Stimulated activated CD4-positive, alpha-beta T cell treated with anti-CD3 and anti-CD28 coated beads, Interleukin-4, amount 100 ng/mL, for 24 hours (primary cell): Measurements from ENCODE around the gene HSH2D.

ENCODE experiments used
- DNase-seq: peaks from one replicate; pipeline ENCODE4 v3.0.0-alpha.2; 2020

Gene HSH2D

DNA sequence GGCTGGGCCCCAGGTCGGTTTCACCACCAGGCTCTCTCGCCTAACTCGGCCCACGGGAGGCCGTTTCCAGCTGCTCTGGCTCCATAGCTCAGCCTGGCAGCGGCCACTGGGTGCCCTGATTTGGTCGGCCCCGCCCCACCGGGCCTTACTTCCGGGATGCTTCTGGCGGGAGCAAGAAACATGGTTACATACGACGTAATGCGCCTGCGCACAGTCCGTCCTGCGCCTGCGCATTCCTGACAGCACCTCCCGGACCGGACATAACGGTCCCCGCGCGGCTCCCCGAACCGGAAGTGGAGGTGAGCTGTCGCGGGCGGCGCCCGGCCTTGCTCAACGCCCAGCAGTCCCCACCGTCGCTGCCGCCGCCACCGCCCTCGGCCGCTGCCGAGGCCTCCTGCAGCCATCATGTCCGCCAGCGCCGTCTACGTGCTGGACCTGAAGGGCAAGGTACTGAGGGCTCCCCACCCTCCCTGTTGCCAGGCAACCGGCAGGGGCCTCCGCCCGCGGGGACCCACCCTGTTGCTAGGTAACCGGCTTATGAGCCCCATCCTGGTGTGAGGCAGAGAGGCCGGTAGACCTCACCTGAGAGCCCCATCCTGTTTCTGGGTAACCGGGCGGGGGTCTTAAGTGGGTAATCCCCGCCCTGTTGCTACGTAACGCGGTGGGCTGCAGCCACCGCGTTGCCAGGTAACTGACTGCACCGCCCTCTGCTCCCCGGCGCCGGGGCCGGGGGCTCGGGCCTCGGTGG, 54.3 kb downstream of the HSH2D start, which contains the start of gene AP1M1:
Gene AP1M1, plus strand, starts transcription at position 290 of the 748 bp plus-strand sequence. Its CDS starts 116 bp downstream, at position 406.
- DNase-seq = peak; percentile 98

DNA sequence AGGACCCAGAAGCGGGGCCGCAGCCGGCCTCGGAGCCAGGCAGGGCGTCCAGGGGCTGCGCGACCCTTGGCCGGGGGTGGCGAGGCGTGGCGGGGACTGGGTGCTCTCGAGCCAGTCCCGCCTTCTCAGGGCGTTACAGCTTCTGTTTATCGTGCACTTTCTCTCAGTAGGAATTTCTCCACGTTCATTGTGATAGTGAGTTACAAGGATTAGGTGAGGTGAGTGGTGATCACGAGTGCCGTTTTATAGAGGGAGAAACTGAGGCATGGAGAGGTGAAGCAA, 54.8 kb downstream of the HSH2D start:
- DNase-seq = no peak

DNA sequence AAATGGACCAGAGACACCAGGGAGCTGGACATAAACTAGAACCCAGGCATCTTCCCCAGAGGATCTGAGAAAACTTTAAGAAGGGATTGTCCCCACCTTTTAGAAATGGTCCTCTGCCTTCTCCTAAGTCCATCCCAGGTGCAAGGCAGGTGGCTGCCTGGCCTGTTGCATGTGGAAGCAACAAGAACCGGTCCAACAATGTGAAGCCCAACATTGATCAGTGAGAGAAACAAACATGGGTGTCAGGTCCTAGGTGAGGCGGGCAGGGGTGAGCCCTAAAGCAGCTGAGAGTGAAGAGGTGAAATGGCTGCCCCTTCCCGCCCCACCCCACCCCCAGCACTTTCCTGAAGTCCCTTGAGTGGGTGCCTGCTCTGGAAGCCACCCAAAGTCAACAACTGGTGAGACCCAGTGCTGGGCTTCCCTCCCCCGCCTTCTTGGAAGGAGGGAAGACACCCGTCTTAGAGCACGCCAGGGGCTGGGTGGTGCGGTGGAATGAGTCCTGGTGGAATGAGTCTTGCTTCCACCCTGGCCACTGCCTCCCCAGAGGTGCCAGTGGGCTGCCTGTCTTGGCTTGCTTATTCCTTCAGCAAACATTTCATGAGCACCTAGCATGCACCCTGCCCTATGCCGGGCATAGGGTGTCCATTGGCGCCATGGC, 55.9 kb downstream of the HSH2D start:
- DNase-seq = peak; percentile 3

DNA sequence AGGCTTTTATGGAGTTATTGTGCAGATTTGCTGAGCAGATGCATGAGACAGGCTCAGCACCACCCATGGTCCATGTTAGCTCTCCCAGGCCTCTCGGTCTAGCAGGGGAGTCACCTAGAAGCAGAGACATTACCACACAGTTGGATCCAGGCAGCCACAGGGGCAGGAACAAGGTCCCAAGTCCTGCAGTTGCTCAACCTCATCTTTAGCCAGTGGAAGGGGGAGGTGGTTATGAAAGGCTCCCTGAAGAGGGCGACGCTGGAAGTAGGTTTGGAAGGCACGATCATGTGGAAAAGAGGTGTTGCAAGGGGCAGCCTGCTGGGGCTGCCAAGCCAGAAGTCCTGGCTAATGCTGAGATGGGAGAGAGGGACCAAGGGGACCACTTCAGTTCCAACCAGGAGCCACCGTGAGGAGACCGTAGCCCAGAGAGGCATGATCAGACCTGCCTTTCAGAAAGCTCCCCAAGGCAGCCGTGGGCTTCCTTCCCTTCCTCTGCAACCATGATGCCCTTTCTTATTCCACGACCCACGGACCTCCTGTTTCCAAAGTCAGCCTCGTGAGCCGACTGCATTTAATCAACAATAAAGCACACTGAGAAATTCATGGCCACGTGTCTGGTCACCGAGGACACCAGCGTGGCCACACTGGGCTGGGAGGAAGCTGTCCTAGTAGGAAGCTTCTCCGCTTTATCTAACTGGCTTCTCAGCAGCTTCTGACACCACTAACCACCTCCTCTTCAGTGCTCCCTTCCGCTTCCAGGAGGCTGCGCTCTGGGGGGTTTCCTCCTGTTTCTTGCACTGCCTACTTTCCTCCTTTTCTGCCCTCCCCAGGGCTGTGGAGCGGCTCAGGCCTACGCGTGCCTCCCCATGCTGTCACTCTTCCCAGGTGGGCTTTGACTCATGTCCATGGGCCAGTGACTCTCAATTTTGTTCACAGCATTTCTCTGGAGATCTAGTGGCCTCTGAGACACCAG, 56.8 kb downstream of the HSH2D start:
- no peak for DNase-seq

DNA sequence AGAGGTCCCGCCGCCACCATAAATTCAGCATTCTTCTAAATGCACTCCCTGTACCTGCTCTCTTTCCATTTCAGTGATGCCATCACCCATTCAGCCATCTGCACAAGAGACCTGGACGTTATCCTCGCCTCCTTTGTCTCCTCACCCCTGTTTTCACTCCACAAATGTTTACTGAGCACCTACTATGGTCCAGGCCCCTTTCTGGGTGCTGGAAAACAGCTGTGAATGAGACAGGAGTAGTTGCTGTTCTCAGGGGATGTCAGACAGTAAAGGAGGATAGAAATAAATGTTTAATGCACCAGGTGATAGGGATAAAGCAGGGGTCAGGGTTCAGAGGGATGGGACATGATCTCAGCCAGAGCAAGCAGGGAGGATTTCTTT, 57.5 kb downstream of the HSH2D start:
- no peak for DNase-seq

DNA sequence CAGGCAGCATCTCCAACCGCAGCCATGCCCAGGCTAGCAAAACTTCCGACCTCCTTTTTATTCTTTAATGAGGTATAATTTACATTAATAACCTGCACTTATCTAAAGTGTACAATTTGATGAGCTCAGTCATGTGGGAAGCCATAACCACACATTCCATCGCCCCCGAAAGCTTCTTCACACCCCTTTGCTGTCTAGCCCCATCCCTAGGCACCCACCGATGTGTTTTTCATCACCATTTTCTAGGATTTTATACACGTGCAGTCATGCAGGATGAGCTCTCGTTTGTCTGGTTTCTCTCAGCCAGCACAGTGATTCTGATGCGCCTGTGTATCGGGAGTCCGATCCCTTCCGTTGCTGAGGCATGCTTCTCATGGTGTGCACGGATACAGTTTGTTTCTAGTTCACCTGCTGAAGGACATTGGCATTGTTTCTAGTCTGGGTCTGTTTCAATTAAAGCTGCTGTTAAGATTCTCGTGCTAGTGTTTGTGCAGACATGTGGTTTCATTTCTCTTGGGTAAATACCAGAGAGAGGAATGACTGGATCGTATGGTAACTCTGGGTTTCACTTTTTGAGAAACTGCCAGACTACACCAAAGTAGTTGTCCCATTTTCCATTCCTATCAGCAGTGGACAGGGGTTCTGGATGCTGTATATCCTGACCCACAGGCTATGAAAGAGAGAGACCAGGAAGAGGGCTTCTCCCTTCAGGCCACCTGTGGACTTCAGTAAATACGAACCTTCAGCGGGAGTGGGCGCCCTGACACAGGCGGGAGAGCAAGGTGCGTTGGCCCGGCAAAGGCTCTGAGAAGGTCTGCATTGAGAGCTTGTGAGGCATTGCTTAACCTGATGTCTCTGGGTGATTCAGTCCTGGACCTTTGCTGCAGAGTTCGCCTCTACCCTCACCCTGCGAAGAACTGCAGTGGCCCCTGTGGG, 59.1 kb downstream of the HSH2D start:
- DNase-seq = no peak

DNA sequence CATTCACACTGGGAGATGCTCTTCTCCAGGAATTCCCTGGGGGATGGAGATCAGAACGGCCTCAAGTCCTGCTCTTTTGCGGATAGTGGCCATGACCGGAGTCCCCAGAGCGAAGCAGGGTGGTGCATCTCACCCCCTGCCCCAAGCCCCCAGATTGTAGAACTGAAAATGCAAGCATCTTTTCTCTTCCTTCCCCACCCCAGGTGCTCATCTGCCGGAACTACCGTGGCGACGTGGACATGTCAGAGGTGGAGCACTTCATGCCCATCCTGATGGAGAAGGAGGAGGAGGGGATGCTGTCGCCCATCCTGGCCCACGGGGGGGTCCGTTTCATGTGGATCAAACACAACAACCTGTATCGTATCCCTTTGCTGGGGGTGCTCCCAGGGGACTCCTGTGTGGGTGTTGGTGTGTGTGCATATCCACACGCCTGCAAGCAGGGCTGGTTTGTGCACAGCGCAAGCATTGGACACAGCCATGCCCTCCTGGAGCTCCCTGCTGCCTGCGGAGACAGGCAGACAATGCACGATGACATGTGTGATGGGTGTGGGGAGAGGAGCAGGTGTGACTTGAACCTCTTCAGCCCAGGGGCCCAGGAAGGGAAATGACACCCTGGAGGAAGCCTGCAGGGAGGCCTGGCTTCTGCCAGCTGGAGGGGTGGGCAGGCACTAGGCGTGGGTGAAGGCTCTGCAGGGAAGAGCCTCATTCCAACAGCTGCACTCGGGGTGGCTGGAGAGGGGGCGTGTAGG, 59.9 kb downstream of the HSH2D start:
- DNase-seq = no peak

DNA sequence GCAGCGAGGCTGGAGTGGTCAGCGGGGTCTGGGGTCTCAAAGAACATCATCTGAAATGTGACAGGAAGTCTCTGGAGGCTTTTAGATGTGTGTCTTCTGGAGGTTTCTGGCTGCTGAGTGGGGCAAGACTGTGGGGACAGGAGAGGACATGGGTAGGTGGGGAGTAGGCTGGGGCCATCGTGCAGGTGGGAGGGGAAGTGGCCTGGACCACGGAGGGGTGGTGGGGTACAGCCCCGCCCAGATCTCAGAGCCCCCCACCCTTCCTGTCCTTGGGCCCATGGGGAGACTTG, 60.5 kb downstream of the HSH2D start:
- DNase-seq = no peak

DNA sequence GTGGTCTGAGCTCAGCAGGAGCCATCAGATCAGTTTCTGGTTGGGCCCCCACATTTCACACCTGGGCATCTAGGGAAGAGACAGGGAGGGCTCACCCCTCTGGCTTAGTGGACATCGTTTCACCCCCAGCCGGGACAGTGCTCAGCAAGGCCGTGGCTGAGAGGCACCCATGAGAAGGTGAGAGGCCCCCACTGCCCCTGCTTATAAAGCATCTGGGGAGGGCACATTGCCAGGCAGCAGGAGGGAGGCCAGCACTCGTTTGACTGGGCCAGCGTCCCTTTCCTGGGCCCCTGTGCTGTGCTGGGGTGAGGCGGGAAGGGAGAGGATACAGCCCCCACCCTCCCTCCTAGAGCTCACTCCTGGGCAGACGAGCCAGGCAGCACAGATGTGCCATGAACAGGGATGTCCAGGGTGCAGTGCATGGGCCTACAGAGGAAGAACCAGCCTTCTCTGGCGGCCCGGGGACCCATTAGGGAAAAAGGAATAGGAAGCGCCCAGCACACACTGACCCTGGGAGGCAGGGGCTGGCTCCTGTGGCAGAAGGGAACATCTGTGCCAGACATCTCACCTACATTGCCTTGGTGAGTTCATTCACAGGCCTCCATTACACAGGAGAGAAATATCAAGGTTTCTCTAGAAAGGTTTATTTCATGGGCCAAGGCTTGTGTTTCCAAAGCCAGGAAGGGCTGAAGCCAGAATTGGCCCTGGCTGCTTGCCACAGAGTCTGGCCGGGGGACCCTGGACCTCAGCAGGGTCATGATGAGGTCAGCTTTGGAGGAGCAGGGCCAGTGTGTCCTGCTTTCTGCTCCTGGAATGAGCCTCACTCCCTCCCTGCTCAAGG, 61.9 kb downstream of the HSH2D start:
- no peak for DNase-seq

DNA sequence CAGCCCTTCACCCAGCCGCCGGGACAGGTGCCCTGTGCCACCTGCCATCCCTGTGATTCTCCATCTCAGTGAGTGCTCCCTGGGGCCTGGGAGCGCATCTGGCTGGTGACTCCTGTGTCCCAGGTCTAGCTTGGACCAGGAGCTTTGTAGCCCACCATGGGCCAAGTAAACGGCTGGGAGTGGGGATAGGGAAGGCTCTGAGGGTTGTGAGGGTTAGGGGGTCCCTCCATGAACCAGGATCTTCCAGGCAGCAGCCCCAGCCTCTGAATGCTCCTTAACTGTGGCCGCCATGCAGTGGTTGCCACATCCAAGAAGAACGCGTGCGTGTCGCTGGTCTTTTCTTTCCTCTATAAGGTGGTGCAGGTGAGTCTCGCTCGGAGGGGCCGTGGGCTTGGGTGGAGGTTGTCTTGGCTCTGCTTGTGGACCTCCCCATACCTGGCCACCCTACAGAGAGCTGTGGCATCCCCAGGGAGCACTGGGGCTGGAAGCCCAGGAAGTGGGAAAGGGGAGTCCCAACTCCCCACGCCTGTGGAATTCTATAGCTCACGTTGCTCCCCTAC, 62.6 kb downstream of the HSH2D start:
- no peak for DNase-seq

DNA sequence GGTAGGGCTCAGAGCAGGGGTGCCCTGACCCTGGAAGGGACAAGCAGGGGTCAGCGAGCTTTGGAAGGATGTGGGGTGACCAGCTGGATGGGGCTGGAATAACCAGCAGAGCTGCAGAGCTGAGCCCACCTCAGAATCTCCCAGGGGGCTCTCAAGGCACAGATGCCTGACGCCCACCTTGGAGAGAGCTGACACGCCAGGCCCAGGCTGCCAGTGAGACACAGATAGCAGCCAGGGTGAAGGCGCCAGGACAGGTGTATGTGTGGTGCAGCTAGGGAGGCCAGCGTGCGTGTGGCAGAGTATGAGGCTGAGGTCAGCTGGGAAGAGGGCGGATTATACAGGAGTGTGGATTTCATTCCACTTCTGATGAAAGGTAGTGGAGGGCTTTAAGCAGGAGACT, 63.2 kb downstream of the HSH2D start:
- DNase-seq = no peak

DNA sequence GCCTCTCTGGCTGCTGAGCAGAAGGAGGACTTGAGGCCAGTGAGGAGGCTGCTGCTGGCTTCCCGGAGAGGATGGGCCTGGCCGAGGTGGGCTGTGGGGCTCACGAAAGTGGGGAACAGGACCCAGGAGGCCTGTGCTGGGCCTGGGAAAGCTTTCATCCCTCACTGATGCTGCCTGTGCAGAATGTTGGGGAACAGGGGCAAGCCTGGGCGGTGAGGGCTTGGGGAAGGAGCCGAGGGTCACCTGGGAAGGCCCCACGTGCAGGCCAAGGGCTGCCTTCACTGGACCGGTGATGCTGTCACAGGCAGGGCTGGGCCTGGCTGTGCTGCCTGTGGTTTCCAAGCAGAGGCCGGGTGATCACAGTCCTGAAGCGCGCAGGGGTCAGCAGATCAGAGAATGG, 63.6 kb downstream of the HSH2D start:
- DNase-seq = no peak

DNA sequence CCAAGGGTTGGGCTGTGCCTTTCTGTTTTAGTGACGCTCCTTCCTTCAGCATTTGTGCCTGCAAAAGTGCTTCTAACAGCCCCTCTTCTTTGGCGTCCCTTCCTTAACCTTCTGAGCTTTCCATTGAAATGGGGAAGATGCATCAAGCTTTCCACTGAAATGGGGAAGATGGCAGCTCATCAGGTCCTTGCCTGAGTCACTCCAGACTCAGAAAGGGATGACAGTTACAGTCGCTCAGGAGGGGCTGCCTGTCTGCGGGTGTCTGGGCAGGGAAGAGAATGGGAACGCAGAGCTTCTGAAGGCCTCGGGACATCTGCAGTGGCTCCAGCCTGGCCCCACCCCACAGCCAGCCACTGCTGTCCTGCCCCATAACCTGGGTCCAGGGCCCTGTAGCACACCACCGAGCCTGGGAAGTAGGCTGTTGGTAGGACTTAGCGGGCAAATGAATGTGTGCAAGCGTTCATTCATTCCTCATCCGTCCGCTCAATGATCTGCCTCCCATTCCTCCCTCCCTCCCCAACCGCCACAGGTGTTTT, 64.1 kb downstream of the HSH2D start:
- no peak for DNase-seq
